Mucosa of stomach (tissue), 1 donor: ENCODE data around the gene ZFHX3.
A peak's percentile ranks its signal among the peaks of the same experiment; 100 is the strongest.

Source experiments
- H3K27me3 ChIP-seq: one replicate; pipeline ENCODE4 v1.7.0; 2013; ENCODE audit warnings: mild to moderate bottlenecking, low read length; ENCODE audit not compliant: control insufficient read depth, insufficient read depth
- H3K36me3 ChIP-seq: one replicate; pipeline ENCODE4 v1.7.0; 2013; ENCODE audit warnings: low read length; ENCODE audit not compliant: control insufficient read depth, insufficient read depth
- H3K4me1 ChIP-seq: one replicate; pipeline ENCODE4 v1.7.0; 2013; ENCODE audit warnings: mild to moderate bottlenecking, low read length; ENCODE audit not compliant: control insufficient read depth, insufficient read depth
- H3K4me3 ChIP-seq: one replicate; pipeline ENCODE4 v1.7.0; 2013; ENCODE audit warnings: low read length
- H3K9ac ChIP-seq: one replicate; pipeline ENCODE4 v1.7.0; 2013; ENCODE audit warnings: mild to moderate bottlenecking, low read length, moderate library complexity
- H3K9me3 ChIP-seq: one replicate; pipeline ENCODE4 v1.7.0; 2013; ENCODE audit warnings: mild to moderate bottlenecking, low read length, moderate library complexity; ENCODE audit not compliant: control insufficient read depth
- donor health status: Pancreatic carcinoma.

The ZFHX3 gene

GRCh38 chr16:73050201-73051099, 2.5 kb upstream of the ZFHX3 start:
- no peaks in the 10 kb centered on the region for H3K36me3 ChIP-seq
- no peak overlapping the region for H3K4me3 ChIP-seq
- H3K27me3 ChIP-seq, result no peaks in the 10 kb centered on the region
- no peaks in the 10 kb centered on the region for H3K9me3 ChIP-seq
- peak overlapping the region; percentile 5 for H3K9ac ChIP-seq
- peaks cover 43% of the 10 kb centered on the region for H3K4me1 ChIP-seq

DNA sequence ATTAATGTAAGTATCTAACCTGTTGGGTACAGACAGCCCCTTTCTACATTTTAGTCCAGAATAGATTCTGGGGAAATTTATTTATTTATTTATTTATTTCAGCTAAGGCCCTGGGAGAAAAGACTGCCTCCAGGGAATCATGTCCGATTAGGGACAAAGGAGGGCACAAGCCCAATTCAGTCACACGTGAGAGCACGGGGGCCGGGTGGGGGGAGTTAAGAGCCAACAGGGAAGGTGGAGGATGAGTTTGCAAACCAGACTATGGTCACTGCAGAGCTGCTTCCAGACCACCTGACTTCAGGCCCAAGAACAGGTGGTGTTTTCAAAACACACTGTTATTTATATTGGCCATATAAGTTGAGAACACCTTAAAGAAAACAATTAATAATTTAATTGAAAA, 1.6 kb upstream of the ZFHX3 start:
- no peaks in the 10 kb centered on the region for H3K36me3 ChIP-seq

DNA sequence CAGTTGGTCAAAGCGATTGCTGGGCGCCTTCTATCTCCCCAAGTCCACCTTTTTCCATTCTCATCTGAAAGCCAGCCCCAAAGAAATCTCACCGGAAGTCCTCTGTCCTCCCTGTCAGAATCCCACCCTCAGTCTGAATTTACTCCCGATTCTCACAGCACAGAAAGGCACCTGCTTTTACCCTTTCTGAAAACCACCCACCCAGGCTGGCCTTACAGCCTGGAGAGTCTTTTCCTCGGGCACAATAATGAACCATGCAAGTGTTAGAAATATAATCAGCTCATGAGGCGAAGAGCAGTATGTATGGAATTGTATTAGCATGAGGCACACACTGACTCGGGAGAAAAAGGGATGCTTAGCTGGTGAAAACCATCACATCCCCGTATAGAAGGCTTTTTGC, 1.2 kb upstream of the ZFHX3 start:
- Histone ChIP-seq H3K9ac (no peak overlapping the region), H3K4me1 (peaks cover 31% of the 10 kb centered on the region), H3K4me3 (no peak overlapping the region)

More for the DNA sequence above, 1.6 kb upstream of the ZFHX3 start:
- H3K9ac ChIP-seq, result no peak overlapping the region
- H3K27me3 ChIP-seq, result no peaks in the 10 kb centered on the region
- peaks cover 33% of the 10 kb centered on the region for H3K4me1 ChIP-seq
- H3K4me3 ChIP-seq, result no peak overlapping the region
- no peaks in the 10 kb centered on the region for H3K9me3 ChIP-seq

GRCh38 chr16:73048292-73049080, 558 bp upstream of the ZFHX3 start:
- peak overlapping the region; percentile 62 for H3K9ac ChIP-seq
- H3K4me3 ChIP-seq, result no peak overlapping the region
- H3K36me3 ChIP-seq, result no peaks in the 10 kb centered on the region
- H3K27me3 ChIP-seq, result no peaks in the 10 kb centered on the region
- peaks cover 26% of the 10 kb centered on the region for H3K4me1 ChIP-seq
- no peaks in the 10 kb centered on the region for H3K9me3 ChIP-seq

More for the DNA sequence above, 1.2 kb upstream of the ZFHX3 start:
- no peaks in the 10 kb centered on the region for H3K36me3 ChIP-seq
- H3K9me3 ChIP-seq, result no peaks in the 10 kb centered on the region
- no peaks in the 10 kb centered on the region for H3K27me3 ChIP-seq

GRCh38 chr16:73047221-73047535, 750 bp downstream of the ZFHX3 start:
- H3K9me3 ChIP-seq, result no peaks in the 10 kb centered on the region
- no peaks in the 10 kb centered on the region for H3K36me3 ChIP-seq
- H3K4me3 ChIP-seq, result peak overlapping the region; percentile 60
- H3K4me1 ChIP-seq, result peaks cover 20% of the 10 kb centered on the region
- H3K9ac ChIP-seq, result peak overlapping the region; percentile 62
- H3K27me3 ChIP-seq, result no peaks in the 10 kb centered on the region

- Histone ChIP-seq H3K4me1 (peaks cover 20% of the 10 kb centered on the region), H3K9me3 (no peaks in the 10 kb centered on the region), H3K36me3 (no peaks in the 10 kb centered on the region), H3K27me3 (no peaks in the 10 kb centered on the region), H3K4me3 (no peak overlapping the region), H3K9ac (no peak overlapping the region)
These were observed 1.1 kb downstream of the ZFHX3 start for GRCh38 chr16:73046849-73047214.

DNA sequence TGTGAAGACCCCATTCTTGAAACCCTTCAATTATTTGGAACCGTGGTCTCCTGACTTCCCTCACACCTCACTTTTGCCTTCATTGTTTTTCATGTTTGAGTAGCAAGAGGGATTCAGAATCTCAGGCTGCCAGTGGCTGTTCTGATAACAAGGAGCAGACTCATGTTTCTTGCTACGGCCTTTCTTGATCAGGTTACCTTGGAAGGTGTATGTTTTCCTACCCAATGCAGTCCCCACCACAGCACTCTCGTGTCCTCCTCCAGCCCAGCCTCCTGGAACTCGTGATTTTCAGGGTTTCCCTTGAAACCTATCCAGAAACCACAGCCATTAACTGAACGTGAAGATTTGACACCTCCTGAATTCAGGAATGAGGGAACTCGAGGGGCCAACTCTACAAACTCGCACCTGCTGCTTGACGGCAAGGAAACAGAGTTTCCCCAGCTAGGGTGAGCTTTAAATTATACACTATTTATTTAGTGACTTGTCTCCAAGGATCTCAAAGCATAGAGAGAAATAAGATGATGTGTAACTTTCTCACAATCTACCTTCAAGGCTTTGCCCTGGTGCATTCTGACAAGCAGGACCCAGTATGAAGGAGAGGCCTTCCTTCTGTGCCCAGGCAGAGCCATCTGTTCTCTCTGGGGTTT, 1.6 kb downstream of the ZFHX3 start:
- H3K9me3 ChIP-seq, result no peaks in the 10 kb centered on the region
- no peaks in the 10 kb centered on the region for H3K27me3 ChIP-seq
- no peak overlapping the region for H3K9ac ChIP-seq
- peaks cover 20% of the 10 kb centered on the region for H3K4me1 ChIP-seq
- no peaks in the 10 kb centered on the region for H3K36me3 ChIP-seq
- no peak overlapping the region for H3K4me3 ChIP-seq

DNA sequence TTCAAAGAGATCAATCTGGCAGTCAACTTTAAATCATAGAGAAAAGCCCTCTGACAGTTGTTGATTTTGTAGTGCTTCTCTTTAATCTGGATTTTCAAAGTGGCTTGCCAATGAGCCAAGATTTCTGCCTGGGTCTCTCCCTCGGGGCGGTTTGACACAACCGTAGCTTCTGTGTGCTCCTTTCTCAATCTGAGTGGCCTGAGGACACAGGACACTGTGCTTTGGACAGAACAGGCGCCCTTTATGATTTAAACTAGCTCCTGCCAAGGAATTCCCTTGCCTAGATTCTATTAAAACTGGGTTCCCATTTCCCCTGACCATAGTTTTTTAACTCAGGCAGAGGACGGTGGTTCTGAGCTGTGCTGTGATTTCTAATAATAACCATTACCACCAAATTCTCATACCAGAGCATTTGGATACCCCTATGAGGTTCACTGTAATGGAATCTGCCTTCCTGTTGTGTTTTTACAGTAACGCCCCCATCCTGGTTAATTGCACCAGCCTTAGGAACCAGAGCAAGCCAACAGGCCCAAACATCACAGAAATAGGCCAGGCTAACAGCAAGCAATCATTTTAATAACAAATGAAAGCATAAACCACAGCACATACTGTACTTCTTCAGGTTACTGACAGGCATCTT, 4.0 kb downstream of the ZFHX3 start:
- H3K9me3 ChIP-seq, result no peaks in the 10 kb centered on the region
- no peaks in the 10 kb centered on the region for H3K27me3 ChIP-seq
- H3K9ac ChIP-seq, result no peak overlapping the region
- no peaks in the 10 kb centered on the region for H3K36me3 ChIP-seq
- H3K4me3 ChIP-seq, result no peak overlapping the region
- H3K4me1 ChIP-seq, result peaks cover 11% of the 10 kb centered on the region

DNA sequence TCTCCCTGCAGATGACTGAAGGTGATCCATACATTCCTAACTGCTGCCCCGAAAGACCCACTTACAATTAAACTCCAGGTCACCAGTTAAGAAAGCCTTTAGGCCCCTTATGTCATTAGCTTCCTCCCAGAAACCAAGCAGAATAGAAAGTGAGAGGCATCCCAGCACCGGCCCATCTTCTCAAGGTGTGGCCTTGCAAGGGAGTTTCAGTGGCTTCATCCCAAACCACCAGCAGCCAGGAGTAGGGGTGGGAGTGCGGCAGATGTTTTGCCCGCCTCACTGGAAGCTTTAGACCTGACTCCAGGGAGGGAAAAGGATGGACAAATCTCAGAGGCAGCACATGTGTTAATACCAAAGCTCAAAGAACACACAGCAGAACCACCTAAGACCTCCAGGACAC, 5.1 kb downstream of the ZFHX3 start:
- H3K4me3 ChIP-seq, result no peak overlapping the region
- H3K4me1 ChIP-seq, result peaks cover 5% of the 10 kb centered on the region
- no peaks in the 10 kb centered on the region for H3K9me3 ChIP-seq
- H3K27me3 ChIP-seq, result no peaks in the 10 kb centered on the region
- no peak overlapping the region for H3K9ac ChIP-seq
- H3K36me3 ChIP-seq, result no peaks in the 10 kb centered on the region

DNA sequence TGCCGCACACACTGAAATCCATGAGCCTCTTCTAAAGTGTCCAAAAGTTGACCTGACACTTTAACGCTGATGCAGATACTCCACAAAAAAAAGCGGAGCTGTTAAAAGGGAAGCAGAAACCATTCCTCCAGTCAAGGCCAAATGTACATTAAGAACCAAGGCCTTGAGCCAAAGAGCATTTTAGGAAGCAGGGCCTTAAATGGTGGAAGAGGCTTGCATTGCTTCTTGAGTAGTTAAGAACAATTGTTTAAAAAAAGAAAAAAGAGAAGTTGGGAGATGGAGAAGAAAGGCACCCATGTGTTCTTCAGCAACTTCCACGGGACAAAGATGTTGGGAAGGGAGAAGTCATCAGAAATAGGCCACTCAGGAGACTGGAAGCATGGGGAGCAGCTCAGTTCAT, 6.3 kb downstream of the ZFHX3 start:
- H3K27me3 ChIP-seq, result no peaks in the 10 kb centered on the region
- no peak overlapping the region for H3K4me3 ChIP-seq
- no peaks in the 10 kb centered on the region for H3K9me3 ChIP-seq
- H3K9ac ChIP-seq, result no peak overlapping the region
- H3K36me3 ChIP-seq, result no peaks in the 10 kb centered on the region
- peaks cover 8% of the 10 kb centered on the region for H3K4me1 ChIP-seq

GRCh38 chr16:73040735-73041402, 7.1 kb downstream of the ZFHX3 start:
- peaks cover 16% of the 10 kb centered on the region for H3K4me1 ChIP-seq
- no peaks in the 10 kb centered on the region for H3K27me3 ChIP-seq
- no peak overlapping the region for H3K9ac ChIP-seq

More at GRCh38 chr16:73040735-73041402, 7.1 kb downstream of the ZFHX3 start:
- Histone ChIP-seq H3K4me3 (no peak overlapping the region), H3K36me3 (no peaks in the 10 kb centered on the region), H3K9me3 (no peaks in the 10 kb centered on the region)
